OCI-LY3 (cell line): ENCODE measurements around the gene CDHR4.

Experiments
- H2AFZ ChIP-seq: fragments of 200-600, 300-600 bp; shearing (Covaris generic); 2 replicates; pipeline ENCODE4 v1.6.0; 2014; ENCODE audit warnings: antibody characterized with exemption, low read depth, low read length
- H3K27ac ChIP-seq: fragments of 200-600, 300-600 bp; sonication (generic); 2 replicates; pipeline ENCODE4 v1.5.1; 2014; ENCODE audit warnings: mild to moderate bottlenecking, low read length, moderate library complexity, mixed read lengths
- H3K27me3 ChIP-seq: fragments of 200-600, 300-600 bp; sonication (generic); 2 replicates; pipeline ENCODE4 v1.6.1; 2014; ENCODE audit warnings: low read depth, low read length, mixed read lengths
- H3K36me3 ChIP-seq: fragments of 200-600, 300-600 bp; sonication (generic); replicated peaks from 2 replicates; pipeline ENCODE3; 2014; ENCODE audit warnings: low read depth, low read length, mixed read lengths
- H3K4me1 ChIP-seq: fragments of 300-600, 200-600 bp; sonication (generic); 2 replicates; pipeline ENCODE4 v1.6.1; 2014; ENCODE audit warnings: low read length, mixed read lengths
- H3K4me2 ChIP-seq: fragments of 200-600, 300-600 bp; sonication (generic); 2 replicates; pipeline ENCODE4 v1.6.1; 2014; ENCODE audit warnings: low read length, mixed read lengths
- H3K4me3 ChIP-seq: fragments of 300-600, 200-600 bp; sonication (generic); 2 replicates; pipeline ENCODE4 v1.5.1; 2014; ENCODE audit warnings: antibody characterized with exemption, mild to moderate bottlenecking, low read length, moderate library complexity
- H3K79me2 ChIP-seq: fragments of 300-600, 200-600 bp; shearing (Covaris generic); 2 replicates; pipeline ENCODE4 v1.6.1; 2014; ENCODE audit warnings: mild to moderate bottlenecking, low read length, mixed read lengths
- H3K9ac ChIP-seq: fragments of 300-600, 200-600 bp; shearing (Covaris generic); 2 replicates; pipeline ENCODE4 v1.6.0; 2014; ENCODE audit warnings: mild to moderate bottlenecking, low read length, moderate library complexity
- H3K9me3 ChIP-seq: fragments of 200-600, 300-600 bp; shearing (Covaris generic); 2 replicates; pipeline ENCODE4 v1.6.1; 2014; ENCODE audit warnings: low read length, mixed read lengths; ENCODE audit not compliant: insufficient read depth
- H4K20me1 ChIP-seq: fragments of 200-600, 300-600 bp; sonication (generic); 2 replicates; pipeline ENCODE4 v1.6.1; 2016; ENCODE audit warnings: low read length, mixed read lengths; ENCODE audit not compliant: insufficient read depth
- EZH2phosphoT487 ChIP-seq: fragments of 200-600 bp; shearing (Covaris generic); IDR thresholded peaks from 2 replicates; pipeline ENCODE4 v1.6.1; 2018; ENCODE audit warnings: antibody characterized with exemption, mixed run types, low read depth
- TF ChIP-seq, protein P1 (sequence below): fragments of 200-600, 300-600 bp; sonication (generic); IDR thresholded peaks from 2 replicates; pipeline ENCODE4 v1.5.1; 2014; ENCODE audit warnings: antibody characterized with exemption, low read length, low read depth

Gene CDHR4

GRCh38 chr3:49757197-49757596 lies 42.5 kb downstream of the CDHR4 start:
- no peaks in the 10 kb centered on the region for H3K9me3 ChIP-seq
- H3K4me2 ChIP-seq = no peak overlapping the region
- H3K79me2 ChIP-seq = peaks cover 56% of the 10 kb centered on the region
- H3K4me1 ChIP-seq = no peaks in the 10 kb centered on the region
- no peak for TF ChIP-seq EZH2phosphoT487
- TF ChIP-seq, protein P1, sequence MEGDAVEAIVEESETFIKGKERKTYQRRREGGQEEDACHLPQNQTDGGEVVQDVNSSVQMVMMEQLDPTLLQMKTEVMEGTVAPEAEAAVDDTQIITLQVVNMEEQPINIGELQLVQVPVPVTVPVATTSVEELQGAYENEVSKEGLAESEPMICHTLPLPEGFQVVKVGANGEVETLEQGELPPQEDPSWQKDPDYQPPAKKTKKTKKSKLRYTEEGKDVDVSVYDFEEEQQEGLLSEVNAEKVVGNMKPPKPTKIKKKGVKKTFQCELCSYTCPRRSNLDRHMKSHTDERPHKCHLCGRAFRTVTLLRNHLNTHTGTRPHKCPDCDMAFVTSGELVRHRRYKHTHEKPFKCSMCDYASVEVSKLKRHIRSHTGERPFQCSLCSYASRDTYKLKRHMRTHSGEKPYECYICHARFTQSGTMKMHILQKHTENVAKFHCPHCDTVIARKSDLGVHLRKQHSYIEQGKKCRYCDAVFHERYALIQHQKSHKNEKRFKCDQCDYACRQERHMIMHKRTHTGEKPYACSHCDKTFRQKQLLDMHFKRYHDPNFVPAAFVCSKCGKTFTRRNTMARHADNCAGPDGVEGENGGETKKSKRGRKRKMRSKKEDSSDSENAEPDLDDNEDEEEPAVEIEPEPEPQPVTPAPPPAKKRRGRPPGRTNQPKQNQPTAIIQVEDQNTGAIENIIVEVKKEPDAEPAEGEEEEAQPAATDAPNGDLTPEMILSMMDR = no peak
- H3K36me3 ChIP-seq = no peaks in the 10 kb centered on the region
- H4K20me1 ChIP-seq = peaks cover 20% of the 10 kb centered on the region
- no peak overlapping the region for H3K27ac ChIP-seq
- no peak overlapping the region for H3K9ac ChIP-seq
- no peak overlapping the region for H3K4me3 ChIP-seq
- no peak overlapping the region for H2AFZ ChIP-seq
- no peaks in the 10 kb centered on the region for H3K27me3 ChIP-seq

DNA sequence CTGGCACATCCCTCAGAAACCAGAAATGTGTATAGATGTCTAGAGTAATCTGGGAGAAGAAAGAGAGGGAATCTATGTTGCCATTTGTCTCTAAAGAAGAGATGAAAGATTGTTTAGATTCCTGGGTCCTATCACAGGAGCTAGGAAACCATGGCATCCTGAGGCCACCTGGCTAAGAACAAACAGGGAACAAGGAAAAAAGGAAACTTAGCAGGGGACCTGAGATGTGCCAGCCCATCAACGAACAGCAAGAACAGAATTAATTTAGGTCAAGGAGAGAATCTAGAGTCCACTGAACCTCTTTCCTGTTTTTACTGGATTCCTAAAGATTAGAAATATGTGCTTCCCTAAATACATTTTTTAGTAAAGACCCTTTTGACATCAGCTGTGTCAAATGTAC lies 43.6 kb downstream of the CDHR4 start:
- H3K36me3 ChIP-seq = no peaks in the 10 kb centered on the region
- no peak overlapping the region for H2AFZ ChIP-seq
- no peak overlapping the region for H3K9ac ChIP-seq
- H3K4me2 ChIP-seq = no peak overlapping the region
- H3K4me1 ChIP-seq = no peaks in the 10 kb centered on the region
- peaks cover 51% of the 10 kb centered on the region for H3K79me2 ChIP-seq
- TF ChIP-seq, protein P1 = no peak
- no peak for TF ChIP-seq EZH2phosphoT487
- H3K27me3 ChIP-seq = no peaks in the 10 kb centered on the region
- no peak overlapping the region for H3K4me3 ChIP-seq
- peaks cover 25% of the 10 kb centered on the region for H4K20me1 ChIP-seq
- H3K9me3 ChIP-seq = no peaks in the 10 kb centered on the region
- H3K27ac ChIP-seq = no peak overlapping the region

GRCh38 chr3:49754536-49754935 lies 45.1 kb downstream of the CDHR4 start:
- Histone ChIP-seq H3K36me3 (no peaks in the 10 kb centered on the region), H3K4me1 (no peaks in the 10 kb centered on the region), H3K27ac (no peak overlapping the region), H3K27me3 (no peaks in the 10 kb centered on the region), H3K9me3 (no peaks in the 10 kb centered on the region), H2AFZ (no peak overlapping the region), H3K79me2 (peaks cover 43% of the 10 kb centered on the region), H4K20me1 (peaks cover 26% of the 10 kb centered on the region), H3K4me2 (no peak overlapping the region), H3K4me3 (no peak overlapping the region), H3K9ac (no peak overlapping the region)
- TF ChIP-seq, protein P1 = no peak
- TF ChIP-seq EZH2phosphoT487 = no peak

GRCh38 chr3:49751501-49751900 lies 48.2 kb downstream of the CDHR4 start:
- no peak overlapping the region for H3K9ac ChIP-seq
- peaks cover 15% of the 10 kb centered on the region for H4K20me1 ChIP-seq
- H3K36me3 ChIP-seq = peaks cover 7% of the 10 kb centered on the region
- TF ChIP-seq, protein P1 = no peak
- TF ChIP-seq EZH2phosphoT487 = no peak
- H3K9me3 ChIP-seq = no peaks in the 10 kb centered on the region
- no peak overlapping the region for H3K4me2 ChIP-seq
- no peak overlapping the region for H3K4me3 ChIP-seq
- no peak overlapping the region for H3K27ac ChIP-seq
- no peaks in the 10 kb centered on the region for H3K4me1 ChIP-seq
- no peaks in the 10 kb centered on the region for H3K27me3 ChIP-seq
- H3K79me2 ChIP-seq = peaks cover 24% of the 10 kb centered on the region
- no peak overlapping the region for H2AFZ ChIP-seq
